GM23338 (cell line): ENCODE measurements around the gene GCLM.

ENCODE experiments used
- CTCF ChIP-seq, 2 experiments: fragments of 200-600 bp in 1 of 2; sonication (generic) in 1 of 2; conservative IDR thresholded peaks; 2 replicates each; pipeline versions ENCODE4 v1.5.1 to v1.6.1; 2016 to 2017; ENCODE audit warnings: antibody characterized with exemption in 2 of 2, low read depth in 2 of 2, mild to moderate bottlenecking in 2 of 2, moderate library complexity in 1 of 2
- EZH2 ChIP-seq: fragments of 200-600 bp; sonication (generic); IDR thresholded peaks from one replicate; pipeline ENCODE4 v1.8.0; 2017; ENCODE audit warnings: antibody characterized with exemption, mild to moderate bottlenecking, low read depth; ENCODE audit not compliant: unreplicated experiment
- POLR2AphosphoS5 ChIP-seq: IDR thresholded peaks from 2 replicates; pipeline ENCODE4 v1.6.1; 2016; ENCODE audit warnings: antibody characterized with exemption, low read depth

GRCh38 chr1:93905734-93906133, 3.5 kb downstream of the GCLM start:
- TF ChIP-seq CTCF (conservative IDR thresholded peaks at IDR 0.05; ENCODE audit: low read depth in 2 of 2): no peak
- TF ChIP-seq EZH2: no peak
- no peak for TF ChIP-seq POLR2AphosphoS5
